GM19023 (cell line): ENCODE measurements around the gene BATF3.
A peak's percentile ranks its signal among the peaks of the same experiment; 100 is the strongest.

ENCODE experiments used
- ATAC-seq: cut with Tn5 transposase; IDR thresholded peaks from one replicate; pipeline ENCODE4 v1.9.1; 2021; ENCODE audit warnings: mild to moderate bottlenecking, moderate library complexity; ENCODE audit not compliant: unreplicated experiment

BATF3 gene

GRCh38 chr1:212710566-212710965, 10.9 kb upstream of the BATF3 start:
- no peak for ATAC-seq

GRCh38 chr1:212703991-212704564, 4.4 kb upstream of the BATF3 start:
- ATAC-seq, result no peak

GRCh38 chr1:212702672-212703071, 3.0 kb upstream of the BATF3 start:
- ATAC-seq, result no peak

GRCh38 chr1:212701910-212702309, 2.3 kb upstream of the BATF3 start:
- no peak for ATAC-seq

- ATAC-seq, result no peak
These were observed 1.5 kb upstream of the BATF3 start for GRCh38 chr1:212700892-212701819.

GRCh38 chr1:212700223-212700891, 717 bp upstream of the BATF3 start:
- peak; percentile 23 for ATAC-seq

- ATAC-seq, result peak; percentile 49
These were observed 476 bp downstream of the BATF3 start for GRCh38 chr1:212699104-212699624.

GRCh38 chr1:212698467-212699103, 1.1 kb downstream of the BATF3 start:
- ATAC-seq, result peak; percentile 7

GRCh38 chr1:212696721-212697331, 2.8 kb downstream of the BATF3 start:
- ATAC-seq, result no peak

GRCh38 chr1:212692774-212693644, 6.6 kb downstream of the BATF3 start:
- ATAC-seq, result no peak

- ATAC-seq, result peak; percentile 72
These were observed 8.0 kb downstream of the BATF3 start for GRCh38 chr1:212691561-212692071.

GRCh38 chr1:212690816-212691403, 8.7 kb downstream of the BATF3 start:
- no peak for ATAC-seq

- ATAC-seq, result no peak
These were observed 9.7 kb downstream of the BATF3 start for GRCh38 chr1:212689758-212690529.

- ATAC-seq, result no peak
These were observed 10.4 kb downstream of the BATF3 start for GRCh38 chr1:212689196-212689725.

- no peak for ATAC-seq
These were observed 11.1 kb downstream of the BATF3 start for GRCh38 chr1:212688341-212689047.

- no peak for ATAC-seq
These were observed 11.8 kb downstream of the BATF3 start for GRCh38 chr1:212687811-212688210.

GRCh38 chr1:212686591-212686990, 13.0 kb downstream of the BATF3 start:
- ATAC-seq, result no peak
